Ramos (cell line): Measurements from ENCODE around the gene NFE2L1.

Experiments
- in situ Hi-C: fragments of 300-500 bp; cut with MboI; formaldehyde crosslinking; loops from one replicate; pipeline ENCODE4 v1.14.3; 2022; ENCODE audit warnings: low sequenced_read_pairs; ENCODE audit not compliant: unreplicated experiment

Gene NFE2L1

DNA sequence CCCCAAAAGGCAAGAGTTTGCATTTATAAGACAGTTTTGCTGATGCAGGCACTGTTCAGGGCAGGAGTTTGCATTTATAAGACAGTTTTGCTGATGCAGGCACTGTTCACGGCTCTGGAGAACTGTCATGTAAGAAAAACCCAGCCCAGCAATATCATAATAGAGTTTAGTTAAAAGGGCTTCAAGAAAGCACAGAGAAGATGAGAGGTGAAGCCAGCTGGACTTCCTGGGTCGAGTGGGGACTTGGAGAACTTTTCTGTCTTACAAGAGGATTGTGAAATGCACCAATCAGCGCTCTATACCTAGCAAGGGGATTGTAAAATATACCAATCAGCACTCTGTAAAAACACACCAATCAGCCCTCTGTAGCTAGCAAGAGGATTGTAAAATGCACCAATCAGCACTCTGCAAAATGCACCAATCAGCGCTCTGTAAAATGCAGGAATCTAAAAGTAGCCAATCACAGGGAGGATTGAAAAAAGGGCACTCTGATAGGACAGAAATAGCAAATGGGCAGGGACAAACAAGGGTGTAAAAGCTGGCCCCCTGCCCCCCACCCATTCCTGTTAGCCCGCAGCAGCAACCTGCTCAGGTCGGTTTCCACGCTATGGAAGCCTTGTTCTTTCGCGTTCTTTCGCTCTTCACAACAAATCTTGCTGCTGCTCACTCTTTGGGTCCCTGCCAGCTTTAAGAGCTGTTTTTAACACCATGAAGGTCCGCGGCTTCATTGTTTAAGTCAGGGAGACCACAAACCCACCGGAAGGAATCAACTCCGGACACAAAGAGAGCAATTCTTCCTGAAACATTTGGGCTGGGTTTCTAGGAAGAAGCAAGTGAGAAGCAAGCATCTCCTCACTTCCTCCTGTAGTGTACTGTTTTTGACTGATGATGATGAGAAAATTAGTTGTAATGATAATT lies 54.9 kb downstream of the NFE2L1 start:
- in situ Hi-C loops: no loop called here

- in situ Hi-C loops: no loop called here
Observed at GRCh38 chr17:48104440-48104839, 56.3 kb downstream of the NFE2L1 start.

GRCh38 chr17:48106802-48107136 lies 58.6 kb downstream of the NFE2L1 start:
- in situ Hi-C loops: no loop called here

GRCh38 chr17:48107137-48108055 lies 59.2 kb downstream of the NFE2L1 start, which contains the start of gene SNX11:
Gene SNX11 (plus strand): TSS chr17:48107766. CDS start chr17:48112044, 4,278 bp downstream.
- in situ Hi-C loops: no loop called here

GRCh38 chr17:48110761-48111160 lies 62.6 kb downstream of the NFE2L1 start:
- in situ Hi-C loops: no loop called here
